EL (cell line): ENCODE results near the gene MFSD6.
"Not testable (repeated sequence)": the region's sequence is repeated elsewhere in the genome, so short reads cannot be mapped to it uniquely, and the experiment has no call there.

Experiments
- DNase-seq: peaks from one replicate; pipeline ENCODE4 v3.0.0-alpha.2; 2016

Gene MFSD6

GRCh38 chr2:190405995-190406394, 2.2 kb upstream of the MFSD6 start:
- DNase-seq = no peak

GRCh38 chr2:190406805-190407204, 1.4 kb upstream of the MFSD6 start:
- DNase-seq = no peak

- DNase-seq = no peak
Observed at GRCh38 chr2:190407246-190407661, 901 bp upstream of the MFSD6 start.

GRCh38 chr2:190408538-190409271, 550 bp downstream of the MFSD6 start:
- peak; percentile 57 for DNase-seq

GRCh38 chr2:190409616-190410015, 1.5 kb downstream of the MFSD6 start:
- DNase-seq = no peak

GRCh38 chr2:190410166-190410565, 2.0 kb downstream of the MFSD6 start:
- no peak for DNase-seq

- DNase-seq = no peak
Observed at GRCh38 chr2:190412966-190413365, 4.8 kb downstream of the MFSD6 start.

GRCh38 chr2:190413421-190413820, 5.3 kb downstream of the MFSD6 start:
- no peak for DNase-seq

GRCh38 chr2:190415251-190415650, 7.1 kb downstream of the MFSD6 start:
- DNase-seq = no peak

- DNase-seq = no peak
Observed at GRCh38 chr2:190415794-190416775, 7.9 kb downstream of the MFSD6 start.

GRCh38 chr2:190417045-190417842, 9.1 kb downstream of the MFSD6 start:
- no peak for DNase-seq

GRCh38 chr2:190418727-190419126, 10.6 kb downstream of the MFSD6 start:
- DNase-seq = no peak

GRCh38 chr2:190420801-190421200, 12.6 kb downstream of the MFSD6 start:
- no peak for DNase-seq

- no peak for DNase-seq
Observed at GRCh38 chr2:190425221-190425866, 17.2 kb downstream of the MFSD6 start.

- no peak for DNase-seq
Observed at GRCh38 chr2:190425883-190426658, 17.9 kb downstream of the MFSD6 start.

- not testable (repeated sequence) for DNase-seq
Observed at GRCh38 chr2:190430866-190431265, 22.7 kb downstream of the MFSD6 start.

- DNase-seq = no peak
Observed at GRCh38 chr2:190431907-190432306, 23.8 kb downstream of the MFSD6 start.

- no peak for DNase-seq
Observed at GRCh38 chr2:190432567-190433231, 24.5 kb downstream of the MFSD6 start.

- DNase-seq = no peak
Observed at GRCh38 chr2:190435031-190435670, 27.0 kb downstream of the MFSD6 start.

- no peak for DNase-seq
Observed at GRCh38 chr2:190436557-190436956, 28.4 kb downstream of the MFSD6 start.

- no peak for DNase-seq
Observed at GRCh38 chr2:190440113-190440512, 32.0 kb downstream of the MFSD6 start.
